HUES48 (cell line): Measurements from ENCODE around the gene CYP27B1.

Source experiments
- H3K27ac ChIP-seq: one replicate; pipeline ENCODE4 v1.7.0; 2013; ENCODE audit warnings: low read depth, low read length, inconsistent platforms
- H3K27me3 ChIP-seq: 2 replicates; pipeline ENCODE4 v1.6.1; 2013; ENCODE audit warnings: mild to moderate bottlenecking, low read length; ENCODE audit not compliant: control insufficient read depth, insufficient read depth
- H3K36me3 ChIP-seq: 2 replicates; pipeline ENCODE4 v1.6.1; 2013; ENCODE audit warnings: low read length; ENCODE audit not compliant: control insufficient read depth, insufficient read depth
- H3K4me1 ChIP-seq: 2 replicates; pipeline ENCODE4 v1.6.1; 2013; ENCODE audit warnings: mild to moderate bottlenecking, low read length; ENCODE audit not compliant: control insufficient read depth, insufficient read depth
- H3K4me3 ChIP-seq: 2 replicates; pipeline ENCODE4 v1.5.1; 2013; ENCODE audit warnings: mild to moderate bottlenecking, low read depth, low read length
- H3K9ac ChIP-seq: 2 replicates; pipeline ENCODE4 v1.6.1; 2013; ENCODE audit warnings: mild to moderate bottlenecking, low read depth, low read length, moderate library complexity
- H3K9me3 ChIP-seq: 2 replicates; pipeline ENCODE4 v1.6.1; 2013; ENCODE audit warnings: low read length; ENCODE audit not compliant: control insufficient read depth, insufficient read depth

CYP27B1 gene

DNA sequence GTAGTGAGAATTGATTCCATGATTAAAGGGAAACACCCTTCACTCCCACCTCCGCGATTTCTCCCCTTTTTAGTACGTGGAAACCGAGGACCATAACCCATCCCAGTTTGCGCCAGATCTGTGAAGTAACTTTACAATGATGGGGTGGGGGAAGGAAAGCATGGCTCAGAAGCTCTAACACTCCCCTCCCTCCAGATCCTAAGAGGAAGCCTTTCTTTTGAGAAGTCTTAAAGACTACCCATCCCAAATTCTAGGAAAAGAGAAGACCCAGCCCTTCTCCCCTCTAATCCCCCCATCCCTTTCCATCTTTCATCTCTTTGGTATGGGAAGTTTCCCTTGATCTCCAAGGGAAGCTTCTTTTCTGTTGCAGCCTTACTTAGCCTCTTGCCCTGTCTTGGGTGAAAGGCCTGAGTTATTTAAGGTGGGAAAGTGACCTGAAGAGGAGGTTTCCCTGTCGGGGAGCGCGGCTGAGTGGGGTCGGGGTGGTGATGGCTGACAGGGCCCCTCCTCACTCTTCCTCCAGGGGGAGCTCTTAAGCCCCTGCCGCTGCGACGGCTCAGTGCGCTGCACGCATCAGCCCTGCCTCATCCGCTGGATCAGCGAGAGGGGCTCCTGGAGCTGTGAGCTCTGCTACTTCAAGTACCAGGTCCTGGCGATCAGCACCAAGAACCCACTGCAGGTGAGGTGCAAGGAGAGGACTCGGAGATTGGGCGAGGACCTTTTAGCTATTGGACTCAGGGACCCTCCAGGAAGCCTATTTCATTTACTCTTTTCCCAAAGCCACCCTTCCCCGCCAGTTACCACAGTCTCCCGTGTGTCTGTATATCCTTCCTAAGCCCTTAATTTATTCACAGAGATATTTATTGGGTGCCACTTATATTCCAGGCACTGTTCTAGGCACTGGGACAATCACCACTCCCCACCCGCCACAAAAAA, 10.2 kb downstream of the CYP27B1 start:
- Histone ChIP-seq H3K27ac (no peak overlapping the region), H3K4me3 (peak overlapping the region; percentile 54), H3K4me1 (peaks cover 18% of the 10 kb centered on the region), H3K9me3 (no peaks in the 10 kb centered on the region), H3K27me3 (peaks cover 44% of the 10 kb centered on the region), H3K9ac (no peak overlapping the region), H3K36me3 (no peaks in the 10 kb centered on the region)

DNA sequence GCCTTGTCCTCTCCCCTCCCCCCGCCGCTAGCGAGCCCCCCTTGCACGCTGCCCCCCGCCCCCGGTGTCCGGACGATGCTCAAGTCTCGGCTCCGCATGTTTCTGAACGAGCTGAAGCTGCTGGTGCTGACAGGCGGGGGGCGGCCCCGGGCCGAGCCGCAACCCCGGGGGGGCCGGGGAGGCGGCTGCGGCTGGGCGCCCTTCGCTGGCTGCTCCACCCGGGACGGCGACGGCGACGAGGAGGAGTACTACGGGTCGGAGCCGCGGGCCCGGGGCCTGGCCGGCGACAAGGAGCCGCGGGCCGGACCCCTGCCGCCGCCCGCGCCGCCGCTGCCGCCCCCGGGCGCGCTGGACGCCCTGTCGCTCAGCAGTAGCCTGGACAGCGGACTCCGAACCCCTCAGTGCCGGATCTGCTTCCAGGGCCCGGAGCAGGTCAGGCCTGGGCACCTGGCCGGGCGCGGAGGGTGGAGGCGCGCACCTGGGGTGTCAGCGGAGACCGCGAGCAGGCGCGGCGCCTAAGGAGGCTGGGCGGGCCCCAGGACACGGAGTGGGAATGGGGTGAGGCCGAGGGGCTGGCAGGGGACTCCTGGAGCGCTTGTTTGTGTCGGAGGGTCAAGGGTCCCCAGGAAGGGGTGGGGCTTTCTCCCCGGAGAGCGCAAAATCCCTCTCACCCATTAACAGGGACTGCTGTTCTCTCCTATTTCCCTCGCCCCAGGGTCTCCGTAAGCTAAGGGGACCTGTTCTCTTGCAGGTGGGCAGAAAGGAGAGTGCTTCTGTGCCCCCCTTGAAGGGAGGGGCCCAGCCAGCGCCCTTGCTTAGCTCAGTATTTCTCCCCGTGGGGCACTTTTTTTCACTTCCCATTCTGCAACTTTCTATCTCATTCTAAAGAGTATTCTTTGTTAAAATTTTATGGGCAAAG, 11.2 kb downstream of the CYP27B1 start:
- Histone ChIP-seq H3K27me3 (peaks cover 44% of the 10 kb centered on the region), H3K36me3 (peaks cover 4% of the 10 kb centered on the region), H3K9ac (no peak overlapping the region), H3K4me1 (peaks cover 24% of the 10 kb centered on the region), H3K4me3 (peak overlapping the region; percentile 54), H3K9me3 (no peaks in the 10 kb centered on the region), H3K27ac (no peak overlapping the region)

DNA sequence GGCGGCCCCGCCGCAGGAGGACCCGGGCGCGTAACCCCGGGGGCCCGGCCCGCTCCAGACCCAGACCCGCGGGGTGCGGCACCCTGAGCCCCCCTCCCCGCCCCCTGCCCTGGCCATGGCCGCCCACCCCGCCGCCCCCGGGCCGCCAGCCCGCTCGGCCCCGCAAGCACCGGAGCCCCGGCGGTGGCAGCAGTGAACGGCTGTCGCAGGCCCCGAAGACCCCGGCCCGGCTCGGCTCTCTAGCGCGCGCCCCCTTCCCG, 11.8 kb downstream of the CYP27B1 start:
- Histone ChIP-seq H3K27ac (no peak overlapping the region), H3K4me1 (peaks cover 26% of the 10 kb centered on the region)

DNA sequence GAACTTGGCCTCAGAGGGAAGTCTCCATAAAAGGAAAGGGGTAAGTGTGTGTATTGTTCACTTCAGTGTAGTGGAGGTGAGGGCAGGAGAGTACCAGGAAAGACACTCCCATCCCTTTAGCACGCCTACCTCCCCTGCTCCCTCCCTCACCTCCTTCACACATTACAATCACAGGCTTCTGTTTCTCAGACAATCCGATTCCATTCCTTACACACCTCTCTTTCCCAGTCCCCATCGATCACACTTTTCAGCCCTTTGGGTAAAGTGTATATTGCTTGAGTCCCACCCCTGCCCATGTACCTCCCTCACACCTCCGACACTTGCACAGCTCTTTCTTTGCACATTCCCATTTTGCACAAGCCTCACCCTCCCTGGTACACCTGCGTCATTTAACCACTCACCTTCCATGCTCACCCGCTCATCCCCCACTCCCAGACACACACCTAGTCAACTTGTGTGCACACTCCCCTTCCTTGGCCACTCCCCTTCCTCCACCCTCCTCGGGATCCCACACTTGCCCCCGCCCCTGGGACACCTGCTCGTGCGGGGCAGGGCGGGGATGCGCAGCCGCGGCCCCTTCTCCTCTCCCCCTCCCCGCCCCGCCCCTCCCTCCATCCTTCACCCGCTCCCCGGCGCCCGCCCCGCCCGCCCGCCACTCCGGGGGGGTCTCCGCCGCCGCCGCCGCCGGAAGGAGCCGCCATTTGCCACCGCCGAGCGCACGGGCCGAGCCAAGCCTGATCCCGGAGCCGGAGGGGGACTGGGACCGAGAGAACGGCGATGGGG, 12.3 kb downstream of the CYP27B1 start, which contains the start of gene MARCHF9:
TSS of gene MARCHF9 (plus strand) at position 693 of the 783 bp plus-strand sequence. CDS start 426 bp downstream, outside the sequence.
- H3K27ac ChIP-seq = no peak within 1 kb of the TSS
- peaks cover 44% of the 10 kb centered on the region for H3K27me3 ChIP-seq
- no peak within 1 kb of the TSS for H3K9ac ChIP-seq
- H3K36me3 ChIP-seq = peaks cover 11% of the 10 kb centered on the region
- no peaks in the 10 kb centered on the region for H3K9me3 ChIP-seq
- H3K4me3 ChIP-seq = peak within 1 kb of the TSS; percentile 79
- H3K4me1 ChIP-seq = peaks cover 26% of the 10 kb centered on the region

More for the DNA sequence above, 11.8 kb downstream of the CYP27B1 start:
- H3K4me3 ChIP-seq = peak overlapping the region; percentile 50; the same call in 1 of the 2 replicates
- H3K27me3 ChIP-seq = peaks cover 44% of the 10 kb centered on the region
- H3K9ac ChIP-seq = no peak overlapping the region
- peaks cover 9% of the 10 kb centered on the region for H3K36me3 ChIP-seq
- H3K9me3 ChIP-seq = no peaks in the 10 kb centered on the region

DNA sequence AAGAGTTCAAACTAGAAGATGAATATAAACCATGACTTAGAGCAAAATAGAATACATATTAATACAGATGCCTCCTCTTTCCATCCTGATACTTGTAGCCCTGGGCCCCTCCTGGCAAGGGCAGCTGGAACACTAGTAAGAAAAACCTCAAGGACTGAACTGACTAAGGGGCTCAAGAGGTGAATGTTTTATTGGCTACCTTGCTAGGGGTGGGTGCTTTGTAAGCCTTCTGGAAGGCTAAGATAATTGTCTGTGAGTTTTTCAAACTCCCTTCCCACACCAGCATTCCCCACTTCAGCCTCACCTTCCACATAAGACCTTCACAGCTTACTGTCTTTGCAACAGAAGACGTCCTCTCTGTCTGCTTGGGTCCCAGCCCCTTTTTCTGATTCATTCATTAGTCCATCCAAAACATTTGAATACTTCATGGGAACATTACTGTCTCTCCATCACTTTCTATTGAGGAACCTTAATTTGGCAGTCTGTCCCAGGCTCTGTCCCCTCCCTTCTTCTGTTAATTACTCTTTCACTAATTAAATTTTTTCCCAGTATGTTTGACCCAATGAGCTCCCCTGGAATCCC, 13.0 kb downstream of the CYP27B1 start:
- H3K9ac ChIP-seq = no peak overlapping the region

DNA sequence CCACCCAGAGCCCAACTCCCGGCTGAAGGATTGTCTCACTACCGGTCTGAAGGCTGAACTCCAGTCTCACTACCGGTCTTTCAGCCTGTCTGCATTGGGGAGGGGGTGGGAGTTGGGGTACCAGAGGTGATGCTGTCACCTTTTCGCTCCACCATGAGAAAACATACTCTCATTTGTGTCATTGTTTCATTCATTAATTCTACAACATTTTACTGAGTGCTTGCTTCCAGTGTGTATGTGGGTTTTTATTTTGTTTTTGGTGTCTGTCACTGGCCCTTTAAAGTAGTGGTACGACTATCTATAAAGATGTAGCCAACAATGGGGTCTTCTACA, 14.2 kb downstream of the CYP27B1 start:
- Histone ChIP-seq H3K9me3 (no peaks in the 10 kb centered on the region), H3K9ac (no peak overlapping the region), H3K36me3 (peaks cover 29% of the 10 kb centered on the region), H3K27ac (peak overlapping the region; percentile 7), H3K4me3 (peak overlapping the region; percentile 49), H3K4me1 (peaks cover 26% of the 10 kb centered on the region), H3K27me3 (peaks cover 35% of the 10 kb centered on the region)

More for the DNA sequence above, 13.0 kb downstream of the CYP27B1 start:
- Histone ChIP-seq H3K27ac (no peak overlapping the region), H3K9me3 (no peaks in the 10 kb centered on the region), H3K4me3 (peak overlapping the region; percentile 79), H3K4me1 (peaks cover 26% of the 10 kb centered on the region), H3K27me3 (peaks cover 44% of the 10 kb centered on the region), H3K36me3 (peaks cover 19% of the 10 kb centered on the region)

DNA sequence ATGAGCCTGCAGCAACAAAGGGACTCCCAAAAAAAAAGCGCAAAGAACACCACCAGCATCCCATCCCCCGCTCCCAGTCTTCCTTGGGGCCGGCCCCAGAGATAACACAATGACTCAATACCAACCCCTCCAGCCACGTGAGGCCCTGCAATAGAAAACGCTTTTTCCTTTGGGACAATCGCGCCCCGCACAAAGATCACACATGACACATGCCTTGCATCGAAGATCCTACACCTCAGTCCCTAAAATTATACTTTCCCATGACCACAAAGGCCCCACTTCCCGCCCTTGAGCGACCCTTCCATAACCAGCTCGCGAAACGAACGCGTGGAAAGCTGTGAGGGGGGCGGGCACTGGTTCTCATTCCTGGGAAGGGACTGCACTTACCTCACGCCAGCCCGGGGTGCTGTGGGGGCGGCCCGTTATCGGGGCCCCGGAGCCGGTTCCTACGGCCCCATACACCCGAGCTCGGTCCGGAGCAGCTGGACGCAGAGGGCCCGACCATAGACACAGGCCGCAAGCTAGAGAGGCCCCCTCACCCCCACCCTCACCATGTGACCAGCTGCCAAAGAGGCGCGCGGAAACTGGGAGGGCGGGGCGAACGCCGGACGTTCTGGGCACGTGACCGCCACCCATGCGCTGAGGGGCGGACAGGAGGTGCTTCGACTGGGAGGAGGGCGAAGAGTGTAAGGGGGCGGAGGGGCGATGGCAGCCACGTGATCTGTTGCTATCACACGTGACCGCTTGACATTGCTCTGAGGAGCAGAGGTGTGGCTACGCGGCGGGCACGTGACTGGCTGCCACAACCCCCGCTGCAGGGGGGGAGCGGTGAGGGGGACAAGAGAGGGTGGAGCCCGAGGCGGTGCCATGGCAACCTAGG, 14.8 kb downstream of the CYP27B1 start, which contains the start of gene CDK4:
TSS of gene CDK4 (minus strand) at position 523 of the 880 bp plus-strand sequence. CDS start 593 bp downstream, outside the sequence.
- peak within 1 kb of the TSS; percentile 91 for H3K4me3 ChIP-seq
- H3K27ac ChIP-seq = peak within 1 kb of the TSS; percentile 90
- H3K9ac ChIP-seq = peak within 1 kb of the TSS; percentile 96
- peaks cover 32% of the 10 kb centered on the region for H3K27me3 ChIP-seq
- H3K9me3 ChIP-seq = no peaks in the 10 kb centered on the region
- H3K4me1 ChIP-seq = peaks cover 26% of the 10 kb centered on the region
- peaks cover 35% of the 10 kb centered on the region for H3K36me3 ChIP-seq

DNA sequence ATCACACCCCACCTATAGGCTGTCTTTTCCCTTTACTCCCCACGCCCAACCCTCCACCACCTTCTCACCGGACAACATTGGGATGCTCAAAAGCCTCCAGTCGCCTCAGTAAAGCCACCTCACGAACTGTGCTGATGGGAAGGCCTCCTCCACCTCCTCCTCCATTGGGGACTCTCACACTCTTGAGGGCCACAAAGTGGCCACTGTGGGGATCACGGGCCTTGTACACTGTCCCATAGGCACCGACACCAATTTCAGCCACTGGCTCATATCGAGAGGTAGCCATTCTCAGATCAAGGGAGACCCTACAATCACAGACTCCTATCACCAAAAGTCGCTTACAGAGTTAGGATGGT, 15.5 kb downstream of the CYP27B1 start:
- H3K9ac ChIP-seq = peak overlapping the region; percentile 96
- peaks cover 26% of the 10 kb centered on the region for H3K4me1 ChIP-seq
- peak overlapping the region; percentile 90 for H3K27ac ChIP-seq

DNA sequence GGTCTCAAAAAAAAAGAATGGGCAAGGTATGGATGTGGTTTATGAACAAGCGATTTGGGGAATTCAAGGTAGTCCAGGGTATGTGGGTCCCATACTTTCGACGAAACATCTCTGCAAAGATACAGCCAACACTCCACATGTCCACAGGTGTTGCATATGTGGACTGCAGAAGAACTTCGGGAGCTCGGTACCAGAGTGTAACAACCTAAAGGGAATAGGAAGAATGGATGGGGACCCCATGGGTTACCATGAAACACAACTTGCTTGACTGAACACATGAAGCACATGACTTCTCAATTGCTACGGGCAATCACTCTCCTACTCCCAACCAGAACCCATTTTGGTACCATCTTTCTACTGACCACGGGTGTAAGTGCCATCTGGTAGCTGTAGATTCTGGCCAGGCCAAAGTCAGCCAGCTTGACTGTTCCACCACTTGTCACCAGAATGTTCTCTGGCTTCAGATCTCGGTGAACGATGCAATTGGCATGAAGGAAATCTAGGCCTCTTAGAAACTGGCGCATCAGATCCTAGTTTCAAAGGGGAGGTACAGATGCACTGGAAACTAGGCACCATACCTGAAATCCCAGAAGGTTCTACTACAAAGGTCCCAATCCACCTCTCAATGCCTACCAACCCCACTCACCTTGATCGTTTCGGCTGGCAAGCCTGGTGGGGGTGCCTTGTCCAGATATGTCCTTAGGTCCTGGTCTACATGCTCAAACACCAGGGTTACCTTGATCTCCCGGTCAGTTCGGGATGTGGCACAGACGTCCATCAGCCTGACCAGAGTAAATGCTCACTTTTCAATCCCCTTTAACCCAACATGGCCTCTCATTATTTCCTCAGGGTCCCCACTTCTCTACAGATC, 16.1 kb downstream of the CYP27B1 start:
- H3K9me3 ChIP-seq = no peaks in the 10 kb centered on the region
- peak overlapping the region; percentile 90 for H3K27ac ChIP-seq
- H3K4me1 ChIP-seq = peaks cover 22% of the 10 kb centered on the region
- peak overlapping the region; percentile 96; the same call in 1 of the 2 replicates for H3K9ac ChIP-seq
- peaks cover 45% of the 10 kb centered on the region for H3K36me3 ChIP-seq
- H3K4me3 ChIP-seq = peak overlapping the region; percentile 91
- peaks cover 19% of the 10 kb centered on the region for H3K27me3 ChIP-seq

More for the DNA sequence above, 15.5 kb downstream of the CYP27B1 start:
- Histone ChIP-seq H3K4me3 (peak overlapping the region; percentile 91), H3K27me3 (peaks cover 25% of the 10 kb centered on the region), H3K9me3 (no peaks in the 10 kb centered on the region), H3K36me3 (peaks cover 41% of the 10 kb centered on the region)
